Progenitor cell of endocrine pancreas (in vitro differentiated cells): ENCODE results near the gene NMRK2. TPM values are rescaled to one million over a fixed set of nuclear protein-coding genes. Genes with fewer than 3 reads are reported as not detected.
"Not testable (repeated sequence)": the region's sequence is repeated elsewhere in the genome, so short reads cannot be mapped to it uniquely, and the experiment has no call there.

Experiments
- DNase-seq: peaks from one replicate; pipeline ENCODE4 v3.0.0; 2021; ENCODE audit warnings: low spot score; ENCODE audit not compliant: unreplicated experiment
- H3K27ac Mint-ChIP-seq: 2 replicates; pipeline ENCODE4 v1.8.0; 2021; ENCODE audit warnings: mild to moderate bottlenecking, moderate library complexity, mixed read lengths
- H3K27me3 Mint-ChIP-seq: 2 replicates; pipeline ENCODE4 v1.8.0; 2021; ENCODE audit warnings: mixed read lengths
- H3K36me3 Mint-ChIP-seq: 2 replicates; pipeline ENCODE4 v1.8.0; 2022; ENCODE audit warnings: mixed read lengths; ENCODE audit not compliant: insufficient read depth
- H3K4me1 Mint-ChIP-seq: 2 replicates; pipeline ENCODE4 v1.8.0; 2021; ENCODE audit warnings: low read depth, mixed read lengths
- H3K4me3 Mint-ChIP-seq: 2 replicates; pipeline ENCODE4 v1.8.0; 2021; ENCODE audit warnings: low read depth, mild to moderate bottlenecking, moderate library complexity, mixed read lengths
- H3K9me3 Mint-ChIP-seq: 2 replicates; pipeline ENCODE4 v1.8.0; 2021; ENCODE audit warnings: low read depth, mixed read lengths
- long read RNA-seq: library from polyadenylated mRNA; unstranded; transcript quantifications from one replicate; pipeline ENCODE4 v2.0.0, GENCODE V29; 2020
- total RNA-seq: library from RNA; stranded (reverse); gene quantifications from 2 replicates; pipeline ENCODE4 v1.2.1, GENCODE V29; 2021
- TF ChIP-seq, protein P1 (sequence below): fragments of 200-600 bp; sonication (generic); IDR thresholded peaks from one replicate; pipeline ENCODE4 v1.5.0; 2021; ENCODE audit warnings: antibody characterized with exemption, mild to moderate bottlenecking; ENCODE audit not compliant: unreplicated experiment

Gene NMRK2, protein sequence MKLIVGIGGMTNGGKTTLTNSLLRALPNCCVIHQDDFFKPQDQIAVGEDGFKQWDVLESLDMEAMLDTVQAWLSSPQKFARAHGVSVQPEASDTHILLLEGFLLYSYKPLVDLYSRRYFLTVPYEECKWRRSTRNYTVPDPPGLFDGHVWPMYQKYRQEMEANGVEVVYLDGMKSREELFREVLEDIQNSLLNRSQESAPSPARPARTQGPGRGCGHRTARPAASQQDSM
- total RNA-seq: 1.4 and 2.3 TPM in 2 replicates
- long read RNA-seq: 0 reads

DNA sequence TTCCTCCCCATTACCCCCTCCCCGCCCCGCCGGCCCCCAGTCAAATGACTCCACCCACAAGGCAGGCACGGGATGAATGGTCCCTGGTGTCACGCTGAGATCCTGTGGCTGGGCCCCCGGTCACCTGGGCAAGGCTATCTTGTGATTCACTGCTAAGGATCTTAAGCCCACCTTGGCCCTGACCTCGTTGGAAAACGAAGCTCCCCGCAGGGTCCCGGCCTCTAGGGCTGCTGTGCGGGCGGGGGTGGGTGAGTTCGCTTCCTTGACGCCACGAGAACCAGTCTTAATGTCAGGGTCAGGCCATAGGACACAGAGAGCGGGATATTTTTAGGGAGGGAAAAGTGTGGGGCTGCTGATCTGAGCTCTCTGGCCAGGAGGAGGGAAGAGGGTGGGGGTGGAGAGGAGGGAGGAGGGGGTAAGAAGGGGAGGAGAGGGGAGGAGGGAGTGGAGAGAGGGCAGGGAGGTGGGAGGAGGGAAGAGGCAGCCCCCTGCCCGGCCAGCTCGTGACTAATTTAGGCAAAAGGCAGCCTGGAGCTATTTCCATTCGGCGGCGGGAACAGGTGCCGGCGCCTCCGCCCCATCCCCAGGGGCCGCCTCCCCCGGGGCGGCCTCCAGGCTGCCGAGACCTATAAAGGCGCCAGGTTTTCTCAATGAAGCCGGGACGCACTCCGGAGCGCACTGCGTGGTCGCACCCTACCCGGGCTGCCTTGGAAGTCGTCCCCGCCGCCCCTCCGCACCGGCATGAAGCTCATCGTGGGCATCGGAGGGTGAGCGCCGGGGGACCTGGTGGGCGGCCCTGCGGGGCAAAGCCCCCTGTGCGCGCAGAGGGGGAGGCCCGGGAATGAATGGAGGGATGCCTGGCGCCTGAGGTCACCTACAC, at the start of gene NMRK2:
NMRK2 (plus strand) TSS at position 139 of the 880 bp plus-strand sequence; CDS start at position 742, 603 bp downstream.
- H3K4me3 Mint-ChIP-seq: peak within 1 kb of the TSS; percentile 52
- no peaks in the 10 kb centered on the region for H3K9me3 Mint-ChIP-seq

DNA sequence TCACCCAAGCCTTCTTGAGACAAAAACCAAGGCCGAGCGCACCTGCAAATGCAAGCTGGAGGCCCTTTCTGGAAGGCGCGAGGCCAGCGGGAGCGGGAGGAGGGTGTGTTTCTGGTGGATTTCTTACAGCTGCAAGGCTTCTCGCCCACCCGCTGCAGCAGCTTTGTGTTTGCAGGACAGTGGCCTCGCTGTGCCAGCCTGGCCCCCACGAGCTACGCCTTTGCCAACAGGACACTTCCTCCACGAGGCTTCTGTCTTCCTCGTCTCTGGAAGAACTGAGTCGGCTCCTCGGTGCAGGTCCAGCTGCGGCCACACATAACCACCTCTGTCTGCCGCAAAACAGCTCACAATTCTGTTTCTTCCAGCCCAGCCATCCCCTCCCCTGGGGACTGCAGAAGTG, 42.3 kb upstream of the NMRK2 start:
- no peak for DNase-seq
- no peak overlapping the region for H3K27ac Mint-ChIP-seq
- H3K36me3 Mint-ChIP-seq: no peaks in the 10 kb centered on the region
- no peaks in the 10 kb centered on the region for H3K4me1 Mint-ChIP-seq
- H3K27me3 Mint-ChIP-seq: peaks cover 3% of the 10 kb centered on the region
- TF ChIP-seq, protein P1, sequence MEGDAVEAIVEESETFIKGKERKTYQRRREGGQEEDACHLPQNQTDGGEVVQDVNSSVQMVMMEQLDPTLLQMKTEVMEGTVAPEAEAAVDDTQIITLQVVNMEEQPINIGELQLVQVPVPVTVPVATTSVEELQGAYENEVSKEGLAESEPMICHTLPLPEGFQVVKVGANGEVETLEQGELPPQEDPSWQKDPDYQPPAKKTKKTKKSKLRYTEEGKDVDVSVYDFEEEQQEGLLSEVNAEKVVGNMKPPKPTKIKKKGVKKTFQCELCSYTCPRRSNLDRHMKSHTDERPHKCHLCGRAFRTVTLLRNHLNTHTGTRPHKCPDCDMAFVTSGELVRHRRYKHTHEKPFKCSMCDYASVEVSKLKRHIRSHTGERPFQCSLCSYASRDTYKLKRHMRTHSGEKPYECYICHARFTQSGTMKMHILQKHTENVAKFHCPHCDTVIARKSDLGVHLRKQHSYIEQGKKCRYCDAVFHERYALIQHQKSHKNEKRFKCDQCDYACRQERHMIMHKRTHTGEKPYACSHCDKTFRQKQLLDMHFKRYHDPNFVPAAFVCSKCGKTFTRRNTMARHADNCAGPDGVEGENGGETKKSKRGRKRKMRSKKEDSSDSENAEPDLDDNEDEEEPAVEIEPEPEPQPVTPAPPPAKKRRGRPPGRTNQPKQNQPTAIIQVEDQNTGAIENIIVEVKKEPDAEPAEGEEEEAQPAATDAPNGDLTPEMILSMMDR: no peak
- H3K4me3 Mint-ChIP-seq: no peak overlapping the region
- no peaks in the 10 kb centered on the region for H3K9me3 Mint-ChIP-seq

More for the DNA sequence above, at the start of gene NMRK2:
- Mint-ChIP-seq H3K27ac (peak within 1 kb of the TSS; percentile 74), H3K27me3 (peaks cover 14% of the 10 kb centered on the region), H3K4me1 (peaks cover 1% of the 10 kb centered on the region), H3K36me3 (no peaks in the 10 kb centered on the region)
- DNase-seq: no peak
- TF ChIP-seq, protein P1: no peak

DNA sequence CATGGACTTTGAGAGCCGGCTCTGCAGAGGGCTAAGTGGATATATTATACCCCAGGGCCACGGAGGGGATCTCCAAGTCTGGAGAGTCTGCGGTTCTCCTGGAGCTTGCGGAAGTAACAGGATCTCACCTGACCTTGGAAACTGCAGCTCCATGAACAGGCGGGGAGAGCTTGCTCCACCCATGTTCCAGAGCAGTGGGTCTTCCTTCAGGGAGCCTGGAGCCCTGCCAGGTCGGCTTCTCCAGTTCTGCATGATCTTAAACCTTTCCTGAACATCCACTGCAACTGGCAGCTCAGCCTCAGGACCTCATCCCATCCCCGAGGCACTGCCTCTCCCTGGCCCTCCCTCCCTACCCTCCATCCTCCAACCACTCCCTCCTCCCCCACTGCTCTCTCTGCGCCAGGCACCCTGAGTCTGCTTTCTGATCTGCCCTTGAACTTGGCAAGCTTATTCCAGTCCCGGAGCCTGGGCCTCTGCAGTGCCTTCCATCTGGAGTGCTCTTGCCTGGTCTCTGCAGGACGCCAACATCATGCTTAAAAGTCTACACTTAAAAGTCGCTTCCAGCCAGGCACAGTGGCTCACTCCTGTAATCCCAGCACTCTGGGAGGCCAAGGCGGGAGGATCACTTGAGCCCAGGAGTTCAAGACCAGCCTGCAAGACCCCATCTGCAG, 39.2 kb upstream of the NMRK2 start:
- H3K4me1 Mint-ChIP-seq: no peaks in the 10 kb centered on the region
- H3K27me3 Mint-ChIP-seq: peaks cover 3% of the 10 kb centered on the region
- H3K4me3 Mint-ChIP-seq: no peak overlapping the region
- no peaks in the 10 kb centered on the region for H3K9me3 Mint-ChIP-seq
- no peak for DNase-seq
- TF ChIP-seq, protein P1: no peak
- no peaks in the 10 kb centered on the region for H3K36me3 Mint-ChIP-seq
- H3K27ac Mint-ChIP-seq: no peak overlapping the region

DNA sequence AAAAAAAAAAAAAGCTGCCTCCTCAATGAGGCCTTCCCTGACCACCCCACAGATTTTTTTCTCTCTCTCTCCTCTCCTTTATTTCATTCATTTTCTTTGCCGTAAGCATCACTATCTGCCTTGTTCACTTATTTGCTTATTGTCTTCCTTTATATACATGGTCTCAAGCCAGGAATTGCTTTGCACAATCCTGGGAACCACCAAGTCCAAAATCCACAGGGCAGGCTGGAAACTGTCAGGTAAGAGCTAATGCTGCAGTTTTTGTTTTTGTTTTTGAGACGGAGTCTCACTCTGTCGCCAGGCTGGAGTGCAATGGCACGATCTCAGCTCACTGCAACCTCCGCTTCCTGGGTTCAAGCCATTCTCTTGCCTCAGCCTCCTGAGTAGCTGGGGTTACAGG, 37.9 kb upstream of the NMRK2 start:
- DNase-seq, H3K4me3 Mint-ChIP-seq, H3K36me3 Mint-ChIP-seq, H3K9me3 Mint-ChIP-seq, H3K27me3 Mint-ChIP-seq, H3K4me1 Mint-ChIP-seq, H3K27ac Mint-ChIP-seq: not testable (repeated sequence)

DNA sequence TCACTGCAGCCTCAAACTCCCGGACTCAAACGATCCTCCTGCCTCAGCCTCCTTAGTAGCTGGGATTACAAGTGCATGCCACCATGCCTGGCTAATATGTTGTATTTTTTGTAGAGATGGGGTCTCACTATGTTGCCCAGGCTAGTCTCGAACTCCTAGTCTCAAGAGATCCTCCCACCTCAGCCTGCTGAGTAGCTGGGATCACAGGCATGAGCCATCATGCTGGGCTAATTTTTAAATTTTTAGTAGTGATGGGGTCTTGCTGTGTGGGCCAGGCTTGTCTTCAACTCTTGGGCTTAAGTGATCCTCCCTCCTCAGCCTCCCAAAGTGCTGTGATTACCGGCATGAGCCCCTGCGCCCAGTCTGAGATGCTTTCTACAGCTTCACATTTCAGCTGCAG, 37.1 kb upstream of the NMRK2 start:
- TF ChIP-seq, protein P1: no peak
- DNase-seq: no peak
- no peaks in the 10 kb centered on the region for H3K36me3 Mint-ChIP-seq
- H3K4me1 Mint-ChIP-seq: no peaks in the 10 kb centered on the region
- H3K4me3 Mint-ChIP-seq: no peak overlapping the region
- H3K9me3 Mint-ChIP-seq: no peaks in the 10 kb centered on the region
- H3K27me3 Mint-ChIP-seq: peaks cover 6% of the 10 kb centered on the region
- H3K27ac Mint-ChIP-seq: no peak overlapping the region
